Measurements from ENCODE around the gene IREB2.
A peak's percentile ranks its signal among the peaks of the same experiment; 100 is the strongest.

Gene IREB2

GRCh38 chr15:78437107-78437761, 782 bp upstream of the IREB2 start:
- no peak for DNase-seq

- peak; percentile 30 to 49 (median 37) for DNase-seq
These were observed 736 bp downstream of the IREB2 start for GRCh38 chr15:78438619-78439285.

GRCh38 chr15:78440375-78441373, 2.7 kb downstream of the IREB2 start:
- no peak for DNase-seq

- DNase-seq = no peak
These were observed 6.2 kb downstream of the IREB2 start for GRCh38 chr15:78444255-78444654.

DNA sequence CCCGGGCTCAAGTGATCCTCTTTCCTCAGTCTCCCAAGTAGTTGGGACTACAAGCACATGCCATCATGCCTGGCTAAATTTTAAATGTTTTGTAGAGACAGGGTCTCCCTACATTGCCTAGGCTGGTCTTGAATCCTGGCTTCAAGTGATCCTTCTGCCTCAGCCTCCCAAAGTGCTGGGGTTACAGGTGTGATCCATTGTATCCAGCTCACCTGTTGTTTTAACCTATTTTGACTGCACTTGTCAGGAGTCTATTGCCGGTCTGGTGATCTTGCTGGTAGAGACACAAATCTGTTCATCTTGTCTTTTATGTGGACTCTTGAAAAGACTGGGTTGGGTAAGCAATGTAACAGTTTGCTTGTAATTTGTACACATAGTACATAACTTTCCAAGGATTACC, 7.9 kb downstream of the IREB2 start:
- DNase-seq = no peak

- DNase-seq = no peak
These were observed 8.5 kb downstream of the IREB2 start for GRCh38 chr15:78446551-78446950.

DNA sequence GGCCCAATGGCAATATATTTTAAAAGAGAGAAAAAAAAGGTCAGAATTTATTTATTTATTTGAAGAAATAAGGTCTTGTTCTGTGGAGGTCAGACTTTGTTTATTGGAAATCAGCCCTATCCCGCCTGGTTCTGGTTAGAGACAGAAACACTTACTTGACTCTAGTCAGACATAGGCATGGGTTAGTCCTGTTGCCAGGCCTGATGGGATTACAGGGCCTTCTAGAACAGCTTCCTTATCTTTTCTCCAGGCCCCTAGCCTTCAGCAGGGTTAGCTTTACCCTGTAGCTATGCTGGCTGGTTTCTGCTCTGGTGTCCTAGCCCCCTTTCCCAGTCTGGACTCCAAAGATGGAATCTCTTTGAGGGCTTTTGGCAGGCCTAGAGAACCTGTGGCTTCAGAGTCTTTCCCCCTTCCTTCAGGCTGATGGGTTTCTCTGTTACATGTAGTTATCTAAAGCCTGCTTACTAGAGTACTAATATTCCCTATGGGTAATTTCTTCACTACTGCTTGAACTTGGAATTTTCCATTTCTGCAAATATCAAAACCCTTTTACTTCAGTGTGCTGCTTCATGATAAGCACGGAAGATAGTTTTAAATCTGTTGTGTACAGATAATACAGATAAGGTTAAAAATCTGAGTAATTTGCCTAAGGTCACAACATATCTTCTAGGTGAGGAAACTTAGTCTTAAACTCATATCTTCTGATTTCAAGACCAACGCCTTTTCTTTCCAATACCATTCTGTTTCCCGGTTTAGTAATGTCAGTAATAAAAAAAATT, 10.6 kb downstream of the IREB2 start:
- no peak for DNase-seq

GRCh38 chr15:78449220-78449999, 11.4 kb downstream of the IREB2 start:
- no peak for DNase-seq

DNA sequence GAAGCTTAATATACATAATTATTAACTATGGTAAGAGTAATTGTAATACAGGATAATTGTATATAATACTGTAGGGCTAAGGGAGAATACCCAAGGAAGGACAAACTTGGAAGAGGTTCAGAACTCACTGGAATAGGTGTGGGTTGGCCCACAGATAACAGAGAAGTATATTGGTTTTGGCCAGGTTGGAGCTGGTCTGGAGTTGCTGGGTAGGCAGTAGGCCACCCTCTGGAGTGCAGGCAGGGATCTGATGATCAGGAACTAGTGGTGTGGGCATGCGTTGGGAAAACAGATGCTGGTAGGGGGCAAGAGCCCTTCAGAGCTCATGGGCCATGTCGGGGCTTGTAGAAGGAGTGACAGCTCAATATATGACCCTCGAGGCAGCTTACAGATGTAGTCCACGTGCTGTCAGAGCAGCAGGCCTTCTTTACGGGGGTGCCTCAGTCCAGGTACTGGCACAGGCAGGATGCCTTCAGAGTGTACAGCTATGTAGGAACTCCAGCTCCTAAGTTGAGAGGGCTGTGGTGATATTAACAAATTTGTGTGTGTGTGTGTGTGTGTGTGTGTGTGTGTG, 12.4 kb downstream of the IREB2 start:
- no peak for DNase-seq

GRCh38 chr15:78452485-78452884, 14.5 kb downstream of the IREB2 start:
- DNase-seq = no peak

DNA sequence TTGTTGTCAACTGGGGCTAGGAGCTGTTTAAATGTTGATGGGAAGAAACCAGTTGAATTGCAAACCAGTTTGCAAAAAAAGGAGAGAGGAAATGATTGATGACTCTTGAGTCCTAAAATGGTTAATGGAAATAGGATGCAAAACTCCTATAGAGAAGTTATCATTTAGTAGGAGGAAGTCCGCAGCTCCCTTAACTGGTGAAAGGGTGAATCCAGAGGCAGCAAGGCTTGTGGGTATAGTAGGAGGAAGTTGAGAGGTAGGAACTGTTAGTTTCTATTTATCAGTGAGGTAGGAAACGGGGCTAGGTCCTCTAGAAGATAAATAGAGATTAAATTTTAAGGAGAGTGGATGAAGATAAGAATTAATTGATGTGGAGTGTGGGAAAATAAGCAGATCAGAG, 15.4 kb downstream of the IREB2 start:
- peak; percentile 70 to 76 (median 72) for DNase-seq

GRCh38 chr15:78454992-78455391, 17.0 kb downstream of the IREB2 start:
- DNase-seq = peak; percentile 76 to 86 (median 83)

DNA sequence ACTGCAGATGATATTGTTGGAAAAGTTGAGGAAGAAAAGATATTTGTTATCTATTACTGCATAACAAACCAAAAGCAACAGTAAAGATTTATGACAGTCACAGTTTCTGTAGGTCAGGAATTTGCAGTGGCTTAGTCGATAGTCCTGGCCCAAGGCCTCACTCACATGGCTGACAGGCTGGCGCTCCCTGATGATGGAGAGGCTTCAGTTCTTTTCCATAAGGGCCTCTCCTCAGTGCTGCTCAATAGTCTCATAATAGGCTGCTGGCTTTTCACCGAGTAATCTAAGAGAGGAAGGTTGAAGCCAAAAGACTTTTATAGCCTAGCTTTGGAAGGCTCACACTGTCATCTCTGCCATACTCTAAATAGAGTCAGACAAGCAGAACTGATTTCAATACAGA, 17.7 kb downstream of the IREB2 start:
- DNase-seq = no peak

GRCh38 chr15:78456426-78456825, 18.4 kb downstream of the IREB2 start:
- DNase-seq = no peak

DNA sequence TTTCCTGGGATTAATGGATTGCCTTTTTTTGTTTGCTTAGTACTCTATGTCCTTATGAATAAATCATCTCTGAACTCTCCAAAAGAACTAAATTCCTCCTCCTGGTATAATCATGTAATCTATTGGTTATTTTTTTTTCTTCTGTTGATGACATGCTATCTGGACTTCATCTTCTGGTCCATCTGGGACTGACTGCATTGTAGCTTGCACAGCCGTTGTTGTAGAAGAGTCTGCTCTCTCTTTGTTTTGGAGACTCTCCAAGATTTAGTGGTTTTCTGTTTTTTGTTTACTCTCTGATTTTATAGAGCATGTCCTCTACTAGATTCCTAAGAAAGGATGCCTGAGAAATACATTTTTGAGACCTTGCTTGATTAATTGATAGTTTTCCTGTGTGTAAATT, 19.1 kb downstream of the IREB2 start:
- DNase-seq = no peak

DNA sequence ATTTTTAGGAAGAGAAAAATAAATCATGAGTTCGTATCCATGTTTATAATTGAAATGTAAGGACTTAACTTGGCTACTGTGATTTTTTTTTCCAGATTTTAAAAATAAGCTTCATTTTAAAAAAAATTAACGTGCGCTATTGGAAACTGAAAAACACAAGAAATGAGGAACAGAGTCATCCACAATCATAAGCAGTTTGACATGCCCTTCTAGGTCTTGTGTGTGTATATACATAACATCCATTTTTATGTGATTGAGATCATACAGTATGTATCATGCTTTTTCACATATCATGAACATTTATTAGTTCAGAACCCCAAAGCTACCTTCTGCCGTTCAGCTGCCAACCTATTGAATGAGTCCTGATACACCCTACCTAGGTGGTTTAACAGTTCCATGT, 22.7 kb downstream of the IREB2 start:
- peak in 2 of 3 donors; percentile 14 to 23 for DNase-seq

GRCh38 chr15:78461171-78461888, 23.3 kb downstream of the IREB2 start:
- no peak for DNase-seq

- DNase-seq = no peak
These were observed 31.0 kb downstream of the IREB2 start for GRCh38 chr15:78469031-78469430.

GRCh38 chr15:78477295-78477694, 39.3 kb downstream of the IREB2 start:
- DNase-seq = no peak

- DNase-seq = no peak
These were observed 41.6 kb downstream of the IREB2 start for GRCh38 chr15:78479650-78480049.

DNA sequence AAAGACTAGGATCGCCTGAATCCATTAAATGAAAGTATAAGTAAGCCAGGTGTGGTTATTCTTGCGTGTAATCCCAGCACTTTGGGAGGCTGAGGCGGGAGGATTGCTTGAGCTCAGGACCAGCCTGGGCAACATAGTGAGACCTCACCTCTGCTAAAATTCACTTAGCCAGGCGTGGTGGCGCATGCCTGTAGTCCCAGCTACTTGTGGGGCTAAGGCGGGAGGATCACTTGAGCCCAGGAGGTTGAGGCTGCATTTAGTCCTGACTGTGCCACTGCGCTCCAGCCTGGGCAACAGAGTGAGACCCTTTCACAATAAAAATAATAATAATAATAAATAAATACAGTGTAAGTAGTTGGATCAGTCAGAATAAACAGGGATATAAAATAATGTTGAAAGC, 43.9 kb downstream of the IREB2 start:
- DNase-seq = no peak

All from suppressor macrophage treated with lipopolysaccharide for 1 hour (primary cell).